CMK (cell line): ENCODE data around the gene ITPRID2.
"Not testable (repeated sequence)": the region's sequence is repeated elsewhere in the genome, so short reads cannot be mapped to it uniquely, and the experiment has no call there.

Experiments used
- DNase-seq: peaks from one replicate; pipeline ENCODE4 v3.0.0-alpha.2; 2010; ENCODE audit warnings: low read depth

ITPRID2 gene

DNA sequence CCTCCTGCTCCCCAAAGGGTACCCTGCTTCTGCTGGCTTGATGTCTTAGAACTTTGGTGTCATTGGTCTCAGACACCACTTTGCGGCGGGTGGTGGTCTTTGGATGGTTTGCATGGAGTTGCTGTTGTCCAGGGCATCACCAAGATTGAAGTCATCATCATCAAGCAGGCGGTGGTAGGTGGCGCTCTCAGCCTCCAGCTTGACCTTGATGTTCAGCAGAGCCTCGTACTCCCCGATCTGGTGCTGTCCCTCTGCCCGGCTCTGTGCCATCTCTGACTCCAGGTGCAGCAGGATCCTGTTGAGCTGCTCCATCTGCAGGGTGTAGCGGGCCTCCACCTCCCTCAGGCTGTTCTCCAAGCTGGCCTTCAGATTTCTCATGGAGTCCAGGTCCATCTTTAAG, 69.6 kb downstream of the ITPRID2 start:
- not testable (repeated sequence) for DNase-seq

DNA sequence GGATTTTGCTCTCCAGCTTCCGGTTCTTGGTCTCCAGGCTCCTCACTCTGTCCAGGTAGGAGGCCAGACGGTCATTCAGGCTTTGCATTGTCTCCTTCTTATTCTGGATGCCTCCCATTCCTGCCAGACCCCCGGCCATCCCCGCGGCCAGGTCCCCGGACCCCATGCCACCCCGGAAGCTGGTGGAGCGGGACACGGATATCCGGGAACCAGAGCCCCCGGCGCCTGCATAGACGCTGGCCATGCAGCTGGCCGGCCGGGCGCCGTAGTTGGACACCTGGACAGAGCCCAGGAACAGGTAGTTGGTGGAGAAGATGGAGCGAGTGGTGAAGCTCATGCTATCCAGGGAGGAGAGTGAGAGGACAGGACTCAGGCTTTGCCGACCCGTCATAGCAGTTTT, 70.6 kb downstream of the ITPRID2 start:
- DNase-seq, result no peak

DNA sequence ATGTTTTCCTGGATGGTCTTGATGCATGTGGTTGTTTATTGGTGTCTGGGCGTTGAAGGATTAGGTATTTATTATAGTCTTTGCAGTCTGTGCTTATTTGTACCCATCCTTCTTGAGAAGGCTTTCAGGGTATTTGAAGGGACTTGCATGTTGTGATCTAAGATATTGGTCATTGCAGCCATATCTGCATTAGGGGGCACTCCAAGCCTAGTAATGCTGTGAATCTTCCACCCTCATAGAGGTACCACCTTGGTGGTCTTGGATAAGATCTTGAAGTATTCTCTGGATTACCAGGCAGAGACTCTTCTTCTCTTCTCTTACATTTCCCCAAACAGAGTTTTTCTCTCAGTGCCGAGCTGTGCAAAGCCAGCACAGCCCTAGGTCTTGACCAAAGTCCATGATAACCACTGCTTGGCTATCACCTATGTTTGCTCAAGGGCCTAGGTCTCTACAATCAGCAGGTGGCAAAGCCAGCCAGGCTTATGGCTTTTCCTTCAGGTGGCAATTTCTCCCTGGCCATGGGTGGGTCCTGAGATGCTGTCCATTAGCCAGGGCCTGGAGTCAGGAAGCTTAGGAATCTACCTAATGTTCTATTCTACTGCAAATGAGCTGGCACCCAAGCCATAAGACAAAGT, 78.7 kb downstream of the ITPRID2 start:
- no peak for DNase-seq

DNA sequence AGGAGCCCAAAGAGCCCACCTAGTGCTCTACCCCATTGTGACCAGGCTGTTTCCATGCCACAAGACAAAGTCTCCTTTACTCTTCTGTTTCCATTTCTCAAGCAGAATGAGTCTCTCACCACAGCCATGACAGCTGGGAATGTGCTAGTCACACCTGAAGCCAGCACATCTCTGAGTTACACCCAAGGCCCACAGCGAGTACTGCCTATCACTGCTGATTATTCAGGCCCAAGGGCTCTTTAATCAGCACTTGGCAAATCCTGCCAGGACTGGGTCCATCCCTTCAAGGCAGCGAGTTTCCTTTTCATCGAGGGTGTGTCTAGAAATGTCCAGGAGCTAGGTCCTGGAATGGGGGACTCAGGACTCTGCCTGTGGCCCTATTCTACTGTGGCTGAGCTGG, 79.5 kb downstream of the ITPRID2 start:
- no peak for DNase-seq

GRCh38 chr2:181972431-181973170, 81.1 kb downstream of the ITPRID2 start:
- DNase-seq, result no peak

GRCh38 chr2:181973171-181973783, 81.7 kb downstream of the ITPRID2 start:
- DNase-seq, result no peak

DNA sequence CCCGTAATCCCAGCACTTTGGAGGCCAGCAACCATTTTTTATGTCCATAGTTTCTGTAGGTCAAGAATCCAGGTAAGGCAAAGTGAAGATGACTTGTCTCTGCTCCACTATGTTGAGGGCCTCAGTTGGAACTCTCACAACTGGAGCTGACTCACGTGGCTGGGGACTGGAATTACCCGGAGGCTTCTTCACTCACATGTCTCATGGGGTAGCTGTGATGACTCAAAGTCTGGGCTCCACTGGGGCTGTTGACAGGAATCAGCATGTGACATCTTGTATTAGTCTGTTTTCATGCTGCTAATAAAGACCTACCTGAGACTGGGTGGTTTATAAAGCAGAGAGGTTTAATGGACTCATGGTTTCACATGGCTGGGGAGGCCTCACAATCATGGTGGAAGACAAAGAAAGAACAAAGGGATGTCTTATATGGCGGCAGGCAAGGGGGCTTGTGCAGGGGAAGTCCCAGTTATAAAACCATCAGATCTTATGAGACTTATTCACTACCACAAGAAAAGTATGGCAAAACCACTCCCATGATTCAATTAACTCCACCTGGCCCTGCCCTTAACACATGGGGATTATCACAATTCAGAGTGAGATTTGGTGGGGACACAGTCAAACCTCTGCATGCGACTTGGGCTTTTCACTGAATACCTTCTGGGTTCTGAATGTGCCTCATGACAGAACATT, 86.3 kb downstream of the ITPRID2 start:
- no peak for DNase-seq

- no peak for DNase-seq
Observed at GRCh38 chr2:181978351-181979150, 87.0 kb downstream of the ITPRID2 start.
